Heart left ventricle (tissue), 13 donors: ENCODE measurements around the gene NEURL3.

Experiments used
- CTCF ChIP-seq, 12 donors: fragments of 200-600 bp; sonication (generic) in 4 of 12; IDR thresholded peaks; one replicate each; pipeline versions ENCODE4 v1.5.0 to v1.8.0; 2018 to 2022; ENCODE audit warnings: antibody characterized with exemption in 12 of 12, mild to moderate bottlenecking in 5 of 12
- POLR2A ChIP-seq, 2 donors: fragments of 450-650 bp; IDR thresholded peaks; one replicate each; pipeline ENCODE4 v1.6.1; 2017; ENCODE audit warnings: antibody characterized with exemption in 2 of 2, mild to moderate bottlenecking in 2 of 2, moderate library complexity in 2 of 2
- donor health status: ischemic (EF 13 %, LVEDD 7.1; RV severe dilation, severe dysfunction).
- donor health status: DM: no; HTN: yes; CAD: no.
- donor health status: DM: no; HTN: no; CAD: no.
- donor health status: ischemic (EF 25% LVEDD 6.9; RV normal size, moderate dysfunction).
- donor health status: ischemic (EF 25% LVEDD 5.7; RV mildly dilated, moderate dysfunction).
- donor health status: ischemic (EF 35%, LVEDD 5.7; RV mildly dilated, moderate dysfunction).
- donor health status: nonischemic (EF 11% LVEDD 7.7; RV severe dilation, severe dysfunction).
- donor health status: DM: yes; HTN: yes; CAD: no.
- donor health status: PGD.
- donor health status: ischemic (EF 29% LVEDD 5.4; RV normal size, mild dysfunction).
- donor health status: nonischemic (EF 23%, LVEDD 6.1; RV moderate dilation, normal function).

DNA sequence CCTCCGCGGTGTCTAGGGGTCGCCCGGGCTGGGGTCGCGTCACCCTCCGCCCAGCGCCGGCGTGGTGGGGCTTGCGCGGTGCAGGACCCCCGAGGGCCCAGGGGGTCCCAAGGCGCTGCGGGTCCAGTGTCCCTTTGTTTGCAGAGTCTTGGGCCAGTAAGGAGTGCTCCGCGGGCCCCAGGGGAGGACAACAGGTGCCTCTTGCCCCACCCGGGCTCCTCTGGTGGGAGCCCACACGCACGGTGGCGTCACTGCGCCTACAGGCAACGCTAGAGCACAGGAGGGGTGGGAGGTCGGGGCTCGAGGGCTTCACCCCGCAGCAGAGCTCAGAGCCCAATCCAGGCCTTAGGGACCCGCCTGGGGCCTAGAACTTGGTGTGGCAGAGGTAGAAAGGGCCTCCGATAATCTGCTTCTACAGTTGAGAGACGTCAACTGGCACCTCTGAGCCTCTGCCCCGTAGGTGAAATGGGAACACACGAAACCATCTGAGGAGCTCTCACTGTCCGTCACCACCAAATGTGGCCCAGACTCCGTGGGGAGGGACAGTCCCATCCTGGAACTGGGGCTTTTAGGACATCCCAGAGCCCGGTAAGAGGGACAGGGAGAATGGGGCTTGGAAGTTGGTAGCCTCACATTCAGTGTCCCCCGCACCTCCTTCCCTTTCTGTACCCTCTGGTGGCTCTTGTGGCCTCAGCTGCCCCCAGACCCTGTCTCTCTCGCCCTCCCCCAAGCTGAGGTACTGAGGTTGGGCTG lies 32.8 kb upstream of the NEURL3 start:
- no peak for TF ChIP-seq CTCF (IDR thresholded peaks at IDR 0.05)
- no peak for TF ChIP-seq POLR2A (IDR thresholded peaks at IDR 0.05)
